RKO (cell line): Measurements from ENCODE around the gene C6orf52.
A peak's percentile ranks its signal among the peaks of the same experiment; 100 is the strongest.

Experiments
- DNase-seq: peaks from one replicate; pipeline ENCODE4 v3.0.0-alpha.2; 2016; ENCODE audit warnings: low spot score

C6orf52 gene

GRCh38 chr6:10655508-10656055, 38.8 kb downstream of the C6orf52 start:
- no peak for DNase-seq

- no peak for DNase-seq
Measured at GRCh38 chr6:10644225-10644624, 50.2 kb downstream of the C6orf52 start.

GRCh38 chr6:10643201-10643651, 51.2 kb downstream of the C6orf52 start:
- no peak for DNase-seq

DNA sequence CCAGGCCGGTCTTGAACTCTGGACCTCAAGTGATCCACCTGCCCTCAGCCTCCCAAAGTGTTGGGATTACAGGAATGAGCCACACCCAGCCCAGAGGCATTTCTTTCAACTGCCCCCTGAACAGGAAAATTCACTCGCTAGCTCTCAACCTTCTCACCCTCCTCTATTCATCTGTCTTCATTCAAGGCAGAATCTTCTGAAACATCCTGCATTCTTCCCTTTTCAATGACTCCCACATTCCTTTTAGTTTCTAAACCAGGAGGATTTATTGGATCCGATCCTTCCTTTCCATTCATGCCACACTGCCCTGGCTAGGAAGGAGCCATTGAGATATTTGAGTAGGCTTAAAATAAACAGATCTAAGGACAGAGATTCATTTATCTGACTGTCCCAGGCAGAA, 52.9 kb downstream of the C6orf52 start:
- DNase-seq, result no peak

DNA sequence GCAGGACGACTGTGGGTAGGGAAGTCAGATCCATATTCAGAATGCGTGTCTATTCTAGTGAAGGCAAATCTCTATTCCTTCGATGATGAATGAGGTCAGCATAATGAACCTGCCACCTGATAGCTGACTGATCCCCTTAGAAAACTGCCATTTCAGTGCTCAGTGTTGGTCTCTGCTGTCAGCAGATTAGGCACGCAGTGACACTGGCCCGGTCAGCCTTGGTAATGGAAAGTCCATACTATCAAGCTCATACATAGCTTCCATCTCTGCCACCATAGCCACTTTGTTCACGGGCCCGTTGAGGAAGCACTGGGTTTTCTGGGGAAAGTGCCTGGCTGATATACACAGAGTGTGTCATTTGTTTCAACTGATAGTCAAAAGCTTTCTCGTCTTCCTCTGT, 54.0 kb downstream of the C6orf52 start:
- DNase-seq, result no peak

- peak; percentile 84 for DNase-seq
Measured at GRCh38 chr6:10633216-10633615, 61.2 kb downstream of the C6orf52 start.

DNA sequence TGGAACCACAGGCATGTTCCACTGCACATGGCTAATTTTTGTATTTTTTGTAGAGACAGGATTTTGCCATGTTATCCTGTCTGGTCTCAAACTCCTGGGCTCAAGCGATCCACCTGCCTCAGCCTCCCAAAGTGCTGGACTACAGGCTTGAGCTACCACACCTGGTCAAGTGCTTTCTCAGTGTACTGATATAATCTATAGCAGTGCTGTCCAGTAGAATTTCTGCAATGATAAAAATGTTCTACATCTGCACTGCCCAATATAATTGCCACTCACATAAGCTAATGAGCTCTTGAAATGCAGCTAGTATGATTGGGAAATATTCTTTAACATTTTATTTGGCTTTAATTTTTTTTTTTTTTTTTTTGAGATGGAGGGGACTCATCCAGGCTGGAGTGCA, 64.2 kb downstream of the C6orf52 start:
- DNase-seq, result no peak

DNA sequence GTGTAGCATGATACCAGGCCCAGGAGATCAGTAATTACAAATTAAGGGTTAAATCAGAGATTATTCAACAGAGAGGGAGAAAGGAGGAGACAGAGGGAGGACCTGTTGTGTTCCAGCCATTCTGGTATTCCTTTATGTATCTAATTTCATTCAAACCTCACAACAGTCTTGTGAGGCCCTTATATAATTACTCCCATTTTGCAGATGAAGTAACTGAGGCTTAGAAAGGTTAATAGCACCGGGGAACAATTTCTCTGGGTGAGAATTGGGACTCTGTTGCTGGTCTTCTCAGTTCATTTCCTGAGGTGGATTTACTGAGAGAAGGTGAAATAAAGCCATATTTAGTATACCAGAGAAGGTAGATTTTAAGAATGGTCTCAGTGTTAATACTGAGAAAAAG, 66.6 kb downstream of the C6orf52 start:
- no peak for DNase-seq

- DNase-seq, result no peak
Measured at GRCh38 chr6:10626154-10626741, 68.2 kb downstream of the C6orf52 start.

- no peak for DNase-seq
Measured at GRCh38 chr6:10624836-10625235, 69.6 kb downstream of the C6orf52 start.

DNA sequence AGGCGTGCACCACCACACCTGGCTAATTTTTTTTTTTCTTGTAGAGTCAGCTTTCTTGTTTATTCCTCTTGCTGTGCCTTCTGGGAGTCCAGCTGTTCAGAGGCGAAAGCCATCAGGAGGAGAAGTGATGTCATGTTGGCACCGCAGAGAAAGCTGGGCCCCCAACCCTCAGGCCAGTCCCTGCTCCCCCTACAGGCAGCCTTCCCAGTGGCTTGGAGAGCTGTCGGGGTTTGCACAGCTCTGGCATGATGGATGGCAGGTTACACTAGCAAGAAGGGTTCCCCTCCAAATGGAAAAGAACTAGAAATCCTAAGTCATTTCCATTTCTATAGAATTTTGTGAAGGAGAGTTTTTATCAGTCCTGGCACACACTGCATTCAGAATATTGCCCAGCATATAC, 72.6 kb downstream of the C6orf52 start:
- DNase-seq, result no peak
